GM23338 (cell line): ENCODE results near the gene ATG7. TPM values are rescaled to one million over a fixed set of nuclear protein-coding genes. Genes with fewer than 3 reads are reported as not detected.

Experiments used
- ATAC-seq: fragments of 200-7000 bp; cut with Tn5 transposase; 3 replicates; pipeline ENCODE4 v1.9.1; 2020
- DNase-seq: peaks from one replicate; pipeline ENCODE4 v3.0.0-alpha.2; 2015; ENCODE audit warnings: low spot score
- H2AFZ ChIP-seq: fragments of 200-600 bp; sonication (generic); 2 replicates; pipeline ENCODE4 v1.8.0; 2016; ENCODE audit warnings: antibody characterized with exemption, mild to moderate bottlenecking, moderate library complexity
- H3F3A ChIP-seq: fragments of 200-600 bp; sonication (generic); replicated peaks from 2 replicates; pipeline ENCODE4 v1.8.0; 2017; ENCODE audit warnings: antibody characterized with exemption, mixed run types, low read depth
- H3K27ac ChIP-seq: fragments of 200-600 bp; sonication (generic); 2 replicates; pipeline ENCODE4 v1.6.1; 2016; ENCODE audit warnings: low read depth
- H3K27me3 ChIP-seq: fragments of 200-600 bp; sonication (generic); 2 replicates; pipeline ENCODE4 v1.8.0; 2016; ENCODE audit warnings: mild to moderate bottlenecking, mixed run types, moderate library complexity; ENCODE audit not compliant: insufficient read depth
- H3K36me3 ChIP-seq: fragments of 200-600 bp; sonication (generic); 2 replicates; pipeline ENCODE4 v1.8.0; 2016; ENCODE audit warnings: mild to moderate bottlenecking; ENCODE audit not compliant: insufficient read depth
- H3K4me1 ChIP-seq: fragments of 200-600 bp; sonication (generic); 2 replicates; pipeline ENCODE4 v1.8.0; 2016; ENCODE audit warnings: mild to moderate bottlenecking, moderate library complexity; ENCODE audit not compliant: insufficient read depth
- H3K4me2 ChIP-seq: fragments of 200-600 bp; sonication (generic); 2 replicates; pipeline ENCODE4 v1.7.1; 2017; ENCODE audit warnings: mixed run types
- H3K4me3 ChIP-seq: fragments of 200-600 bp; sonication (generic); 2 replicates; pipeline ENCODE4 v1.6.1; 2016; ENCODE audit warnings: mixed run types
- H3K79me2 ChIP-seq: fragments of 200-600 bp; sonication (generic); replicated peaks from 2 replicates; pipeline ENCODE4 v1.8.0; 2017; ENCODE audit warnings: mild to moderate bottlenecking; ENCODE audit not compliant: insufficient read depth
- H3K9me2 ChIP-seq: fragments of 200-600 bp; sonication (generic); 2 replicates; pipeline ENCODE4 v1.8.0; 2017; ENCODE audit not compliant: insufficient read depth
- H4K20me1 ChIP-seq: fragments of 200-600 bp; sonication (generic); replicated peaks from 2 replicates; pipeline ENCODE4 v1.8.0; 2017; ENCODE audit warnings: mild to moderate bottlenecking; ENCODE audit not compliant: insufficient read depth
- H3K27ac Mint-ChIP-seq: 2 replicates; pipeline ENCODE4 v1.8.0; 2020; ENCODE audit warnings: inconsistent platforms, mild to moderate bottlenecking, moderate library complexity, mixed read lengths
- H3K27me3 Mint-ChIP-seq: 3 replicates; pipeline ENCODE4 v1.8.0; 2022; ENCODE audit warnings: low read depth, mild to moderate bottlenecking, moderate library complexity, mixed read lengths, inconsistent platforms; ENCODE audit not compliant: insufficient read depth, poor library complexity
- H3K36me3 Mint-ChIP-seq: 3 replicates; pipeline ENCODE4 v1.8.0; 2021; ENCODE audit warnings: low read depth, mild to moderate bottlenecking, inconsistent platforms, moderate library complexity, mixed read lengths
- H3K4me1 Mint-ChIP-seq: 3 replicates; pipeline ENCODE4 v1.8.0; 2020; ENCODE audit warnings: mild to moderate bottlenecking, inconsistent platforms, mixed read lengths
- H3K4me3 Mint-ChIP-seq: 3 replicates; pipeline ENCODE4 v1.8.0; 2021; ENCODE audit warnings: moderate library complexity, mild to moderate bottlenecking, inconsistent platforms, mixed read lengths
- H3K9me3 Mint-ChIP-seq: 3 replicates; pipeline ENCODE4 v1.8.0; 2020; ENCODE audit warnings: moderate library complexity, mild to moderate bottlenecking, inconsistent platforms, mixed read lengths
- CREB1 ChIP-seq: fragments of 250-450 bp; sonication (Bioruptor Pico); IDR thresholded peaks from 2 replicates; pipeline ENCODE4 v1.5.0; 2020; ENCODE audit warnings: low read depth, mild to moderate bottlenecking, moderate library complexity
- EZH2 ChIP-seq: fragments of 200-600 bp; sonication (generic); IDR thresholded peaks from one replicate; pipeline ENCODE4 v1.8.0; 2017; ENCODE audit warnings: antibody characterized with exemption, mild to moderate bottlenecking, low read depth; ENCODE audit not compliant: unreplicated experiment
- EZH2phosphoT487 ChIP-seq: fragments of 200-600 bp; sonication (generic); IDR thresholded peaks from one replicate; pipeline ENCODE4 v1.8.1; 2018; ENCODE audit warnings: antibody characterized with exemption; ENCODE audit not compliant: unreplicated experiment
- JUNB ChIP-seq: IDR thresholded peaks from one replicate; pipeline ENCODE4 v1.6.1; 2016; ENCODE audit warnings: antibody characterized with exemption; ENCODE audit not compliant: unreplicated experiment
- NANOG ChIP-seq: IDR thresholded peaks from 2 replicates; pipeline ENCODE4 v1.6.1; 2016; ENCODE audit warnings: antibody characterized with exemption, borderline replicate concordance
- POLR2AphosphoS5 ChIP-seq: IDR thresholded peaks from 2 replicates; pipeline ENCODE4 v1.6.1; 2016; ENCODE audit warnings: antibody characterized with exemption, low read depth
- STAT1 ChIP-seq: IDR thresholded peaks from one replicate; pipeline ENCODE4 v1.6.1; 2016; ENCODE audit warnings: antibody characterized with exemption; ENCODE audit not compliant: unreplicated experiment
- ZNF114 ChIP-seq: fragments of 250-450 bp; sonication (Bioruptor Pico); IDR thresholded peaks from 2 replicates; pipeline ENCODE4 v1.5.0; 2020; ENCODE audit warnings: mild to moderate bottlenecking, moderate library complexity
- ZNF331 ChIP-seq: fragments of 250-450 bp; sonication (Bioruptor Pico); IDR thresholded peaks from 2 replicates; pipeline ENCODE4 v1.5.0; 2020; ENCODE audit warnings: low read depth, mild to moderate bottlenecking, moderate library complexity
- polyA plus RNA-seq: library from polyadenylated mRNA; unstranded; fragments of >200 nt; fragmentation: Nextera tagmentation; extraction: Ambion mirVana; gene quantifications from 2 replicates; pipeline ENCODE4 v1.2.1, GENCODE V29; 2016
- total RNA-seq: library from RNA; depleted of rRNA; stranded (reverse); fragments of >200 nt; shearing (Covaris generic); gene quantifications from 2 replicates; pipeline ENCODE4 v1.2.3, GENCODE V29; 2014
- TF ChIP-seq, protein P1 (sequence below), 2 experiments: fragments of 200-600 bp in 1 of 2; sonication (generic) in 1 of 2; conservative IDR thresholded peaks; 2 replicates each; pipeline versions ENCODE4 v1.5.1 to v1.6.1; 2016 to 2017; ENCODE audit warnings: antibody characterized with exemption in 2 of 2, low read depth in 2 of 2, mild to moderate bottlenecking in 2 of 2, moderate library complexity in 1 of 2

The ATG7 gene
- total and polyA plus RNA-seq, 2 experiments from 2014 or later, result 16.2 to 36.7 TPM

DNA sequence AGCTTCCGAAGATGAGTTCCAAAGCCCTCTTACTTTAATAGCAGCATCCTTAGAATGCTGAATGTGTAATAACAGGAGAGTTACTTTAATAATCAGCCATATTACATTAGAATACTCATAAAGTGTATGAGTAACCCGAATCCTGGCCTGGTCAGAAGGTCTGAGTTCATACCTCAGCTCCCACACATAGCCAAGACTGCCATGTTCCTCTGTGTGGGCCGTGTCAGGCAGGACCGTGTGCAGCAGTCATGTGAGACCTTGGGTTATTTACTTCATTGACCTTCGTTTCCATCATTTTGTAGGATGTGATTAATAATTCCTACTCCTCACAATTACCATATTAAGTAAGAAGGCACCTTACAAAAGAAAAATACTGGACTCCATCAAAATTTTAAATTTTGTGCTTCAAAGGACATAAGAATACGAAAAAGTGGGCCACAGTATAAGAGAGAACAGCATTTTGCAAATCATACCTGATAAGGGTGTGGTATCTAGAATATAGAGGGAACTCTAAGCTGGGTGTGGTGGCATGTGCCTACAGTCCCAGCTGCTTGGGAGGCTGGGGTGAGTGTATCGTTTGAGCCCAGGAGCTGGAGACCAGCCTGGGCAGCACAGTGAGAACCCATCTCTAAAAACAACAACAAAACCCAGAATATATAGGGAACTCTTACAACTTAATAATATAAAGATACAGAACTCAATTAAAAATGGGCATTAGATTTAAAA lies 163.4 kb downstream of the ATG7 start:
- no peaks in the 10 kb centered on the region for H3K4me1 ChIP-seq
- H3K27me3 Mint-ChIP-seq, result no peaks in the 10 kb centered on the region
- H3F3A ChIP-seq, result no peaks in the 10 kb centered on the region
- H3K27ac Mint-ChIP-seq, result no peak overlapping the region
- no peaks in the 10 kb centered on the region for H3K36me3 Mint-ChIP-seq
- TF ChIP-seq EZH2phosphoT487 (no peak), CREB1 (CRISPR knock-in tag) (no peak), JUNB (no peak)
- TF ChIP-seq, protein P1, sequence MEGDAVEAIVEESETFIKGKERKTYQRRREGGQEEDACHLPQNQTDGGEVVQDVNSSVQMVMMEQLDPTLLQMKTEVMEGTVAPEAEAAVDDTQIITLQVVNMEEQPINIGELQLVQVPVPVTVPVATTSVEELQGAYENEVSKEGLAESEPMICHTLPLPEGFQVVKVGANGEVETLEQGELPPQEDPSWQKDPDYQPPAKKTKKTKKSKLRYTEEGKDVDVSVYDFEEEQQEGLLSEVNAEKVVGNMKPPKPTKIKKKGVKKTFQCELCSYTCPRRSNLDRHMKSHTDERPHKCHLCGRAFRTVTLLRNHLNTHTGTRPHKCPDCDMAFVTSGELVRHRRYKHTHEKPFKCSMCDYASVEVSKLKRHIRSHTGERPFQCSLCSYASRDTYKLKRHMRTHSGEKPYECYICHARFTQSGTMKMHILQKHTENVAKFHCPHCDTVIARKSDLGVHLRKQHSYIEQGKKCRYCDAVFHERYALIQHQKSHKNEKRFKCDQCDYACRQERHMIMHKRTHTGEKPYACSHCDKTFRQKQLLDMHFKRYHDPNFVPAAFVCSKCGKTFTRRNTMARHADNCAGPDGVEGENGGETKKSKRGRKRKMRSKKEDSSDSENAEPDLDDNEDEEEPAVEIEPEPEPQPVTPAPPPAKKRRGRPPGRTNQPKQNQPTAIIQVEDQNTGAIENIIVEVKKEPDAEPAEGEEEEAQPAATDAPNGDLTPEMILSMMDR (conservative IDR thresholded peaks at IDR 0.05; ENCODE audit: low read depth in 2 of 2), result no peak
- H3K9me2 ChIP-seq, result no peaks in the 10 kb centered on the region; the same call in 1 of the 2 replicates
- ATAC-seq (no peak), DNase-seq (no peak)
- peaks cover 3% of the 10 kb centered on the region; the same call in 1 of the 3 replicates for H3K4me1 Mint-ChIP-seq
- no peaks in the 10 kb centered on the region for H3K36me3 ChIP-seq
- H2AFZ ChIP-seq, result no peak overlapping the region
- H3K27me3 ChIP-seq, result no peaks in the 10 kb centered on the region
- no peak overlapping the region for H3K4me2 ChIP-seq
- H3K4me3 ChIP-seq, result no peak overlapping the region
- no peaks in the 10 kb centered on the region for H3K9me3 Mint-ChIP-seq
- no peaks in the 10 kb centered on the region for H3K79me2 ChIP-seq
- H4K20me1 ChIP-seq, result no peaks in the 10 kb centered on the region
- H3K4me3 Mint-ChIP-seq, result no peak overlapping the region
- H3K27ac ChIP-seq, result no peak overlapping the region

DNA sequence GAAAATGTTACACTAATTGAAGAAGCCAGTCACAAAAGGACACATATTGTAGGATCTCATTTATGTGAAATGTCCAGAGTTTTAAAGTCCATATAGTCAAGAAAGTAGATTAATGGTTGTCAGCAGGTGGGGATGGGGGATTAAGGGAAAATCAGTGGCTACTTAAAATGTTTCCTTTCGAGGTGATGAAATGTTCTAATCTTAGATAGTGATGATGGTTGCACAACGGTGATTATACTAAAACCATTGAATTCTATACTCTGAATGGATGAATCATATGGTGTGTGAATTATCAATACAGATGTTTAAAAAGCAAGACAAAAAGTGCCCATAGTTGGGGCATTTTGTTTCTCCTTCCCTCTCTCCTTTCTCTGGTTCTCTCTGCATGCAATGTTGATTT lies 164.6 kb downstream of the ATG7 start:
- no peaks in the 10 kb centered on the region for H3K36me3 ChIP-seq
- no peak overlapping the region for H3K27ac Mint-ChIP-seq
- no peaks in the 10 kb centered on the region for H3K4me1 ChIP-seq
- H2AFZ ChIP-seq, result no peak overlapping the region
- no peaks in the 10 kb centered on the region for H4K20me1 ChIP-seq
- H3F3A ChIP-seq, result no peaks in the 10 kb centered on the region
- no peak overlapping the region for H3K4me3 Mint-ChIP-seq
- H3K4me1 Mint-ChIP-seq, result peaks cover 3% of the 10 kb centered on the region; the same call in 1 of the 3 replicates
- H3K9me3 Mint-ChIP-seq, result no peaks in the 10 kb centered on the region
- no peak overlapping the region for H3K27ac ChIP-seq
- H3K36me3 Mint-ChIP-seq, result no peaks in the 10 kb centered on the region
- no peaks in the 10 kb centered on the region for H3K27me3 ChIP-seq
- H3K4me2 ChIP-seq, result no peak overlapping the region
- H3K79me2 ChIP-seq, result no peaks in the 10 kb centered on the region
- no peak overlapping the region for H3K4me3 ChIP-seq
- DNase-seq, result no peak
- H3K27me3 Mint-ChIP-seq, result no peaks in the 10 kb centered on the region
- TF ChIP-seq POLR2AphosphoS5, result no peak
- TF ChIP-seq NANOG, result no peak
- no peak for TF ChIP-seq ZNF331 (CRISPR knock-in tag)
- TF ChIP-seq EZH2, result no peak
- no peak for TF ChIP-seq EZH2phosphoT487
- no peak for TF ChIP-seq STAT1
- TF ChIP-seq CREB1 (CRISPR knock-in tag), result no peak
- no peak for TF ChIP-seq ZNF114
- TF ChIP-seq, protein P1 (conservative IDR thresholded peaks at IDR 0.05; ENCODE audit: low read depth in 2 of 2), result no peak
- H3K9me2 ChIP-seq, result no peaks in the 10 kb centered on the region; the same call in 1 of the 2 replicates
- ATAC-seq, result no peak
